Measurements from ENCODE around the gene GCKR.

GCKR gene, protein sequence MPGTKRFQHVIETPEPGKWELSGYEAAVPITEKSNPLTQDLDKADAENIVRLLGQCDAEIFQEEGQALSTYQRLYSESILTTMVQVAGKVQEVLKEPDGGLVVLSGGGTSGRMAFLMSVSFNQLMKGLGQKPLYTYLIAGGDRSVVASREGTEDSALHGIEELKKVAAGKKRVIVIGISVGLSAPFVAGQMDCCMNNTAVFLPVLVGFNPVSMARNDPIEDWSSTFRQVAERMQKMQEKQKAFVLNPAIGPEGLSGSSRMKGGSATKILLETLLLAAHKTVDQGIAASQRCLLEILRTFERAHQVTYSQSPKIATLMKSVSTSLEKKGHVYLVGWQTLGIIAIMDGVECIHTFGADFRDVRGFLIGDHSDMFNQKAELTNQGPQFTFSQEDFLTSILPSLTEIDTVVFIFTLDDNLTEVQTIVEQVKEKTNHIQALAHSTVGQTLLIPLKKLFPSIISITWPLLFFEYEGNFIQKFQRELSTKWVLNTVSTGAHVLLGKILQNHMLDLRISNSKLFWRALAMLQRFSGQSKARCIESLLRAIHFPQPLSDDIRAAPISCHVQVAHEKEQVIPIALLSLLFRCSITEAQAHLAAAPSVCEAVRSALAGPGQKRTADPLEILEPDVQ

DNA sequence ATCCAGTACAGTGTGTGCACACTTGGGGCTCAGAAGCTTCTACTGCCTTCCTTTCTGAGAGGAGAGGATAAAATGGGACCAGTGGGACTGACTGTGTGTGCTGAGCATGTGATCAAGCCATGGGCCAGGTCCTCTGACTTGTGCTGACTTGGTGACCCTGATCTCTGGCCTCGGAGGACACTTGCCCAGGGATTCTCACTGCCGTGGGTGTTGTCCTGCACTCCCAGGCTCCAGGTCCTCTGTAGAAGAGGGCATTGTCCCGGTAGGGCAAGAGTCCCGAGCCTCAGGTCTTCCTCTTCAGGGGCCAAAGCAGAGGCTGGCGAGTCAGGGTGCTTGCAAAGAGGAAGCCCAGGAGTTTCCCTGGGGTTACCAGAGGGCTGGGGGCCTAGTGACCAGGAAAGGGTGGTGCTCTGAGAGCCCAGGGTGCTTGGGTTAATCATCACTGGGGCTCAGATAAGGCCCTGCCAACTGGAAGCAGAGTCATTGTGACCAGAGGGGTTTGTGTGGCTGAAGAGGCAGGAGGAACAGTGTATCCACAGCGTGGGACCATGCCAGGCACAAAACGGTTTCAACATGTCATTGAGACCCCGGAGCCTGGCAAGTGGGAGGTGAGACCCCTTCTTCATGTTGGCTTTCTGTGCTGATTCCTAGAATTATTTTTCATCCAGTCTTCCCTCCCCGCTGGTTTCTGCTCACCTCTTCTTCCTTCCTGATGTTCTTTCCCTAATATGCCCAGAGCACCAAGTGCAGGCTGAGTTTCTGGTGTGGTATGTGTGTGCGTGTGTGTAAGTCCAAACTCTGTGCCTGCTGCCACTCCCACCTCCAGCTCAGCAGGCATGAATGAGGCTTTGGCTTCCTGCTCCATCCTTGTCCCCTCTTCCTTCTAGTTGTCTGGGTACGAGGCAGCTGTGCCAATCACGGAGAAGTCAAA lies at the start of gene GCKR:
Gene GCKR (plus strand): TSS at position 483 of the 931 bp plus-strand sequence. CDS start 66 bp downstream, at position 549.
- peak; percentile 21 for DNase-seq (ENCODE audit: low read depth, low spot score)

DNA sequence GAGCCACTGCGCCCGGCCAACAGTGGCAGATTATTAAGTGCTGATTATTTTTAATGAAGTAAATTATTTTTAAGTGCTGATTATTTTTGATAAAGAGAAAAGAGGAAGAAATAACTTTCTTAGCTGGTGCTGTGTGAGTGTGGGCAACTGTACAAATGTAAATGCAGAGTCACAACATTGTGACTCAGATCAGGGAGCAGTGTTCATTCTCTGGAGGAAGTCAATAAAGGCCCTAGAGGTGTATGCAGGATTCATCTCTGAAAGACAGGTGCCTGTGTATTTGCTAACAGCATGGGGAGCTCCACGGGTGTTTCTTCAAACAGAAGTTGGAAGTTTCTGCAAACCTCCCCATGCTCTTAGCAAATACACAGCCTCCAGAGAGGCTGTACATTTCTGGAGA lies 48.3 kb upstream of the GCKR start:
- no peak for DNase-seq (ENCODE audit: low read depth, low spot score)

DNA sequence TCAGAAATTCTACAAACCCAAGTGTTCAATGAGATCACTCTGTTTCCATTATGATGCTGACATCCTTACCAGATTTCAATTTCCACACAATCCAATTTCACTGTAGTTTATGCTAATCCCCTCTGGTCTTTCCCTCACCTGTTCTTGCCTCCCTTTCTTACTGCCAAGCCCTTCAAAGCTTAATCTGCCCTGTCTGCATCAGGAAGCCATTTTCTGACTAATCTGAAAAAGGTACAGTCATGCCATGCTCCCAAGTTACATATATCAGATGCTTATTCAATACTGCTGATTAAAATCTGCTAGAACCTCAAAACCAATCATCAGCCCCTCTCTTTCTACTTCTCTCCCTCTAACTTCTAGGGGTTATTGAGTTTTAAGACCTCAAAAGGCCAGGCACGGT lies 45.5 kb upstream of the GCKR start:
- no peak for DNase-seq (ENCODE audit: low read depth, low spot score)

DNA sequence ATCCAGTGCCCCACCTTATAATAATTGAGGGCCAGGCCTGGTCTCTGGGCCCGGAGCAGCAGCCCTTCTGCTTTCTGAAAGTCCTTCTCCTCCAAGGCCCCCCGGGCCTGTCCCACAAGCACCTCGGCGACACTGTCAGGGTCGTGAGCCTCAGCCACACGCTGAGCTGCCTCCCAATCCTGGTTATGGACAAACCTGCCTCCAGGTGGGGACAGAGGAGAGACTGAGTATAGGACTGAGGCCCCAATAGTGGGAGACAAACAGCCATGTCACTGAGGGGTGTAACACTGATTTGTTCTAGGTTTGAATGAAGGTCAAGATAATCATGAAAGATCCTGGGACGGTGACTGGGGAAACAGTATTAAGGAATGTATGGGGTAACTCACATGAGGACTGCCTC lies 42.7 kb upstream of the GCKR start:
- no peak for DNase-seq (ENCODE audit: low read depth, low spot score)

DNA sequence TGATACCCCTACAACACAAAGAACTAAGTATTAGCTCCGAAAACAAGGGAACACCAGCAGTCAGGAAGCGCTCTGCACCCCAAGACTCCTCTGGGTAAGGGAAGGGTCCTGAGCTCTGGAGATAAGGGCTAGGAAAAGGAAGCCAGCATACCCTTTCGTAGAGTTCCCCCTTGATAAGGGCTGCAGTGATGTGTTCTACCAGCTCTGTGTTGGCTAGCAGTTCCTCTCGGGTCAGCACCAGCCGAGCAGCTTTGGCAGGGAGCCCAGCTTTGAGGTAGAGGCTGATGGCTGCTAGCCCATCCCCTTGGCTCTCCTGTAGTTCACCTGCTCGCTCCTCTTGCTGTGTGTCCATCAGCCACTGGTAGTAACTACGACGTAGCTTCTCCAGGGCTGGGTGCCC lies 35.5 kb upstream of the GCKR start:
- DNase-seq (ENCODE audit: low read depth, low spot score) = no peak

DNA sequence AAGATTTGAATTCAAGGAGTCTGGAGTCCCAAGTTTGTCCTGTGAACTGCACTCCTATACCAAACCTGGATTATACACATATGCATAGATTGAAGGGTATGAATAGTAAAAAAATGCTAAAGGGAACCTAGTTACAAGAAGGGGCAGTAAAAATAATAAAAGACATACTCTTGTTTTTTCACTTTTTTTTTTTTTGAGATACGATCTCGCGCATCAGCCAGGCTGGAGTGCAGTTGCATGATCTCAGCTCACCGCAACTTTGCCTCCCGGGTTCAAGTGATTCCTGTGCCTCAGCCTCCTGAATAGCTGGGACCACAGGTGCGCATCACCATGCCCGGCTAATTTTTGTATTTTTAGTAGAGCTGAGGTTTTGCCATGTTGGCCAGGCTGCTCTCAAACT lies 32.2 kb upstream of the GCKR start:
- DNase-seq (ENCODE audit: low read depth, low spot score) = no peak

DNA sequence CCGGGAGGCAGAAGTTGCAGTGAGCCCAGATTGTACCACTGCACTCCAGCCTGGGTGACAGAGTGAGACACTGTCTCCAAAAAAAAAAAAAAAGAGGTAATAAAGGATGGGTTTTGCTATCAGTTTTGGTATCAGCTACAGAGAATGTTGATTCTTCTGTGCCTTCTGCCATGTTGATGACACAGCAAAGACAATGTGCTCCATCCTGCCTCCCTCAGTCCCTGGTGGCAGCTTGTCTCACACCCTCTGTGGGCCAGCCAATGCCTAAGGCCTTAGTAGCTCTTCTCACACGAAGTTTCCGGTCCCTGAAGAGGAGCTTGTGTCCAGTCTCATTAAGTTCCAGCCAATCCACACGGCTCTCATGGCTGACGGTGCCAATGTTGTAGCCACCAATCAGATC lies 24.7 kb upstream of the GCKR start:
- no peak for DNase-seq (ENCODE audit: low read depth, low spot score)

DNA sequence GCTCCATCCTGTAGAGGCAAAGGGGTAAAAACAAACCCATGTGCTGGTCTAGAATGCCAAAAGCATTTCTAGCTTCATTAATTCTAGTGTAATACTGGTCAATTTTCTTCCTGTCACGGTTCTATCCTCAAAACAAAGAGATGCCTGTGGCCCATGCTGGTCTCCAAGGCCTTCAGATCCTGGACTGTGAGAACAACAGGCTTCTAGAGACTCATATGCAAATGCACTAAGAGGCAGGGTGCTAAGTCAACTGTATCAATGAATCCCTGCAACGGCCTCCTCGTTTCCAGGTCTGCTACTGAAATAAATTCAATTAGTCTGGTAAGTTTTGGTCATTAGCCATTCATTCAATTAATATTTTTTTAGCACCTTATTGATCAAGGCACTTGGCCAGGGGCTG lies 11.1 kb upstream of the GCKR start:
- no peak for DNase-seq (ENCODE audit: low read depth, low spot score)

DNA sequence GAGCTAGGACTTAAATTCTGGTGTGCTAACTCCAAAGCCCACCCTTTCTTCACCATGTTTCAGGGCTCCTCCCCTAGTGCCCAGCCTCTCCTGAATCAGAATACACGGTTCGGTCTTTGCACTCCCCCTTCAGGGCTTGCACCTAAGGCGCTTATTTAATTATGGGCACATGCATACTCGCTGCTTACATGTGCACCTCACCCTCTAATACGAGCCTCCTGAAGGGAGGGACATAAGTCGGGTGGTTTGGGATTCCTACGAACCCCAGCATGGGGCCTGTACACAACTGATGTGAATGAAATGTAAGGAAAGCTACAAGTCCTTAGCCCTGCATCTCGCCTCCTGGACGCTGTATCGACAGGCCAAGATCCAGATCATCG lies 7.5 kb upstream of the GCKR start:
- peak; percentile 50 for DNase-seq (ENCODE audit: low read depth, low spot score)

DNA sequence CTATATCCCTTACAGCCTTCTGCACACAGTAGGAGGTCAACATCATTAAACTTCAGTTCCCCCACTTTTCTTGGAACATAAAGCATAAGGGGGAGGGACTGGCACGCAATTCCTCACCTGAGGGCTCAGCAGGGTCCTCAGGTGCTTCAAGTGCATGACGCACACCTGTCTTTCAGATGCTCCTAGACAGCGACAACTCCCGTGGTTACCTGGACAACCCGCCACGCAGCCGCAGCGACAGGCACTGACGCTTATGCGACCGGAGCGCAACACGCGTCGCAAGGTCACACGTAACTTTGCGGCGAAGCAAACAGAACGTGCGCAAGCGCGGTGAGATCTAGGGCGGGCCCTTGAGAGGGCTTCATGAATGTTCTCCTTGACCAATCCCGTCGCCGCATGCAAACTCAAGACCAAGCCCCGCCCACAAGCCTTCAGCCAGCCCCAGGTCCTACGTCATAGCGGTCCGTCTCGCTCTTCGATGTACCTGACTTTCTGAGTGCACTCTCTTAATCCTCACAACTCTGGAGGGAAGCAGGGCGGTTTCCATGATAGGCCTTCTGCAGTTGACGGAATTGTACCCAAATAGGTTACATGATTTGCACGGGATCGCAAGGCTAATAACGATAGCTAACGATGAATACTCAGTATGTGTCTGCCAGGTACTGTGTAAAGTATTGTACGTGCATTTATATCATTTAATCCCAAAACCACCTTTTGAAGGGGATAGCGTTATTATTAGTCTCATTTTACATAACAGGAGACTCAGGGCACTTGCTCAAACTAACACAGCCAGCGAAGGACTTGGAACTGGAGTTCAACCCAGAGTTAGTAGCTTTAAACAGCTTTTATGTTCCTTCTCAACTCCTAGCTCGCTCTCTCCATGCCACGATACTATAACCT lies 6.9 kb upstream of the GCKR start, which contains the start of gene IFT172:
Gene IFT172 (minus strand): TSS at position 246 of the 900 bp plus-strand sequence. CDS start 90 bp downstream, at position 156.
- DNase-seq (ENCODE audit: low read depth, low spot score) = peak; percentile 99

DNA sequence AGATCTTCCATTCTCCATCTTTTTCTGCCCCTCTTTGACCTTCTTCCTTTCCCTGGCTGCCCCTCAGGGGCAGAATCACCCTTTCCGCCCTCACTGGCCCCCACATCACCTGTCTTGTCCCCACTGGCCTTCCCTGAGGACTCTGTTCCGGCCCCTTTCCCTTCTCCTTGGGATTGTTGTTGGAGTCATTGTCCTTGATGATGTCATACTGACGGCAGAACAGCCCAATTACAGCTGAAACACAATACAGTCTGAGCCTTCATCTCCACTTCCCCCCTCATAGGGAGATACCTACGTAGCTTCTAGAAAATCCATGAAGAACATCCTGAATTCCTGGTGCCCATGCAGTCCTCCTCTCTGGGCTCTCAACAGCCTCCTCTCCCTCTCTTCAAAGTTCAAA lies 4.1 kb upstream of the GCKR start:
- no peak for DNase-seq (ENCODE audit: low read depth, low spot score)

DNA sequence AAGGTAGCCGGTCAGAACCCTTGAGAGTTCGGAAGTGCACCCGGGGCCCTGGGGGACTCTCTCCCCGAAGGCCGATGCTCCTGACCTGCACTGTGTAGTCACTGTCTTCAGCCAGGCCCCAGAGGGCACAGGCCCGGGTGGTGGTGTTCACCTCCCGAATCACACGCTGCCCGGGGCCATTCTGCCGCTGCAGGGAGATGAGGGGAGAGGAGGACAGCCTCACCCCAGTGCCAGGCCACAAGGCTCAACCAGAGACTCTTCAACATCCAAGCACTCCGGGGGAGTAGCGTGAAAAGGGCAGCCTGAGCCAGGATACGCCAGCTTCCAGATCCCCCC lies 2.7 kb upstream of the GCKR start:
- DNase-seq (ENCODE audit: low read depth, low spot score) = no peak

DNA sequence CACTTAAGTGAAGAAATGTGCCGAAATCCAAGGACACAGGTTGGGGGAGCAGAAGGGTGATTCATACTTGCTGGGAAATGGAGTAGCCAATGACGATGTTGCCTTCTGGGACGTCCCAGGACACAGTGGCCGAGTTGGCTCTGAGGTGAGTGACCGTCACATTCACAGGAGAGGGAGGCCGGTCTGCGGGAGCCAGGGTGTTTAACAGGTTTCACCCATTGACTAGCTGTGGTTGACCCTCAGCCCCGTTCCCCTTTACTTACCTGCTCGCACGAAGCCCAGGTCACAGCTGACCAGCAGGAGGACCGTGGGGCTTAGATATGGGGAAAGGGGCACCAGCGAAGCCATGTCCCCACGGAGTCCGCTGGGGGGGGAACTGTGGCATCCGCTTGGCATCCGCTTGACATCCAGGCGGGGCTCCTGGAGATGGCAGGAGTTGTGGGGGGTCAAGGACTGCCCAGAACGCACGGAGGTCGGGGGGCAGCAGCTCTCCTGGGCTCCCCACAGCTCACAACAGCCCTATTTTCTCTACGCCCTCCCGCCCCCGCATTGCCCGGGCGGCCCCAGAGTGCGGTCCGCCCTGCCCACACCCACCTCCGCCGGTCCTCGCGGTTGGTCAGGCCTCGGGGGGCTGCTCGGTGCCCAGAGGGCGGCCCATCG lies 2.2 kb upstream of the GCKR start:
- DNase-seq (ENCODE audit: low read depth, low spot score) = peak; percentile 62

DNA sequence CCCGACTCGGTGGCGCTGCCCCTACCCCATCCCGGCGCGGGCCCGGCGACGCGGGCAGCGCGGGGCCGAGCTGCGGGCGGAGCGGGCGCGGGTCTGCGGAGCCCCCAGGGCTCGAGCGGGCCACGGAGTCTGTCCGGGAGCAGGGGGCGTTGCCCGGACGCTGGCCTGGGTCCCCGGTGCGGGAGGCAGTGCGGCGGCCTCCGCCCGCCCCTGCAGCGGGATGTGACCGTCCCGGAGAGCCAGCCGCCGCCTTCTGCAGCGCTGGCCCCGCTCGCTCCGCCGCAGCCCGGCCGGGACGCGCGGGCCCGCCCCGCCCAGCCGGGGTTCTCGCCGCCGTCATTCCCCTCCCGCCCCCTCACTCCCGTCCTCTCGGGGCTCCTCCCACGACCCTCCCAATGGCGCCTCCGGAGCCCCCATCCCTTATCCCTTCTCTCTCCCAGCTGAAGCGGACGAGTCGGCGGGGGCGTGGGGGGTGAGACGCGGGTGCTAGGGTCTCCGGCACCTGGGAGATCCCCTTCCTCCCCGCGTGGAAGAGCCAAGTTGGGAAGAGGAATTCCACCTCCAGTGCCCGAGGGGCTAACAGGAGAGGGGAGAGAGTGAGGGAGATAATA lies 1.6 kb upstream of the GCKR start, which contains the start of gene FNDC4:
Gene FNDC4 (minus strand): TSS at position 257 of the 611 bp plus-strand sequence. CDS start 521 bp downstream, outside the sequence.
- DNase-seq (ENCODE audit: low read depth, low spot score) = peak; percentile 69

DNA sequence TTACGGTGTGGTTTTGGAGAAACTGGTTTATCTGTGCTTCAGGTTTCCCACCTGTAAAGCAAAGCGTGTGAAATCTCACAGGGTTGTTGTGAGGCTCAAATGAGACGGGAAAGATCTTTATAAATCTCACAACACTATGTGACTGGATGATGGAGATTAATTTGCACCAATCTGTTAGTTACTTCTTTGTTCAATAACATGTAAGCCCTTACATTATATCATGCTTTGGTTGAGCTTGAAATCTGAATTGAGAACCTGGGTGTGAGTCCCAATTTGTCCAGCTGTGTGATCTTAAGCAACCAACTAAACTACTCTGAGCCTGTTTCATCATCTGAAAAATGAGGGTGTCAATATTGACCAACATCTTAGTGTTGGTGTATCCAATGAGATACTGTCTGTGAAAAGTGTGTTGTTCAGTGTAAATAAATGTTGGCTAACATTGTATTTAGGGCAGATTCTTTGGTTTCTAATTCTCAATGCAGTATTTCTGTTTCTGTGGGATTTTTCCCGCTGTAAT lies 741 bp upstream of the GCKR start:
- DNase-seq (ENCODE audit: low read depth, low spot score) = no peak

DNA sequence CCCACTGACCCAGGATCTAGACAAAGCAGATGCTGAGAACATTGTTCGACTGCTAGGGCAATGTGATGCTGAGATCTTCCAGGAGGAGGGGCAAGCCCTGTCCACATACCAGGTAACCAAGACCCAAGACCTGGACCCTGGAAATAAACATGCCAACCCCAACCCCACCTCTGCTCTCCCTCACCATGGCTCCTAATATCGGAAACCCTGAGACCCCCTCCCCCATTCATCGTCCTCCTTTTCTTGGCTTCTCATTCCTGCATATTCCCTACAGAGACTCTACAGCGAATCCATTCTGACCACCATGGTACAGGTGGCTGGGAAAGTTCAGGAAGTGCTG lies 619 bp downstream of the GCKR start:
- no peak for DNase-seq (ENCODE audit: low read depth, low spot score)

DNA sequence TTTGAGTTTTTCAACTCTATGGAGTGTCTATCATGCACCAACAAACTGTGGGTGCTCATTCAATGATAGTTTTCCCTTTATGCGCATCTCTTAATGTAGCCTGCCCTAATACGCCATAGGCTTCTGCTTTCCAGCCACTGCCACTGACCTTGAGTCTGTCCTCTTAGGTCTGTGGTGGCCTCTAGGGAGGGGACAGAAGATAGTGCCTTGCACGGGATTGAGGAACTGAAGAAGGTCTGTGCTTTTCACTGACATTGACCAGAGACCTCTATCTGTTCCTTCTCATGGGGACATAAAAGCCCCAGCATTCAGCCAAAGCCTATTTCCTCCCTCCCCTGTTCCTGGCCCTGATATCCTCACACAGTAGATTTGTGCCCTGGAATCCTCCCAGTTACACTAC lies 2.3 kb downstream of the GCKR start:
- DNase-seq (ENCODE audit: low read depth, low spot score) = no peak

DNA sequence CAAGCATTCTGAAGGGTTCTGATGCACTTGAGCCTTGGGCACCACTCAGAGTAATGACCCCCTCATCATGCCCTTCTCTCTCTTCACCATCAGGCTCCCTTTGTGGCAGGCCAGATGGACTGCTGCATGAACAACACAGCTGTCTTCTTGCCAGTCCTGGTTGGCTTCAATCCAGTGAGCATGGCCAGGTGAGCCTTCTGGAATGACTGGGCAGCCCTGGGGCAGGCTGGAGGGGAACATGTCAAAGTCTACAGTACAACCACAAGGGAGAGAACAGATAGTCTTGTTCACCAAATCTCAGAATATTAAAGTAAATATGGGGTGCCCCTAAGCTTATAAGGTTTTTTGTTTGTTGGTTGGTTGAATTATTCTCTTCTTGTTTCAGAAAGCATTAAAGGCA lies 4.4 kb downstream of the GCKR start:
- DNase-seq (ENCODE audit: low read depth, low spot score) = no peak

DNA sequence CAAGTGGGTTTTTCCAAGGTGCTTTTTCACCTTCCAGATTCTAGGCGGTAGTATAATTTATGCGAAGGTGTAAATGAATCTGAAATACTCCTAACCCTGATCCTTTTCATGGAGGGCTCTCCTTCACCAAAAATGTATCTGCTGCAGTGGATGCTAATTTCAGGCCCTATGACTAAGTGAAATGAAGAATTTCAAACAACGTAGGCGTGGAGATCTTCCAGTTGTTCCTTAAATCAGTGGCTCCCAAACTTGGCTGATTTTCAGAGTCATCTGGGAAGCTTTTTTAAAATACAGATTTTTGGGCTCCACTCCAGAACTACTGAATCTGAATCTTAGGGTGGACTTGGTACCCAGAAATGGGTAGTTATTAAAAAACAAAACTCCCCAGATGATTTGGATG lies 5.5 kb downstream of the GCKR start:
- DNase-seq (ENCODE audit: low read depth, low spot score) = no peak

DNA sequence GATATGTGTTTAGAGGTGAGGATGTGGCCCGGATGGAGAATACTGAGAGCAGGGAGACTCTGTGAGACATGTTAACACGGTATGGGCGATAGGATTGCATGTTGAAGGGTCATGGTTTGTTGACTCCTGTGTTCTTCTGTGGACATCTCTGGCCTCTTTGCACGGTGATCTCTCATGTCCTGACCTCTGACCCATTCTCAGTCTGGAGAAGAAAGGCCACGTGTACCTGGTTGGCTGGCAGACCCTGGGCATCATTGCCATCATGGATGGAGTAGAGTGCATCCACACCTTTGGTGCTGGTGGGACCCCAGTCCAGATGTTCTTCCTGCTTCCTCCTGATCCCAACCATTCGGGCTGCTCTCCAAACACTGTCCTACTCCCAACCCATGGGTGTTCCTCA lies 9.9 kb downstream of the GCKR start:
- no peak for DNase-seq (ENCODE audit: low read depth, low spot score)
